Raji (cell line): ENCODE data around the gene IRF2BP2.
A peak's percentile ranks its signal among the peaks of the same experiment; 100 is the strongest.

Experiments
- POLR2A ChIP-seq: IDR thresholded peaks from 2 replicates; pipeline ENCODE4 v1.6.1; 2011; ENCODE audit warnings: low read depth, low read length, control low read depth; ENCODE audit not compliant: insufficient read depth

Gene IRF2BP2

GRCh38 chr1:234608911-234609690 lies 877 bp downstream of the IRF2BP2 start:
- 0 out of 2 replicates have a peak, but pooled peaks have one; percentile 15 for TF ChIP-seq POLR2A

GRCh38 chr1:234608025-234608910 lies 1.7 kb downstream of the IRF2BP2 start:
- peak; percentile 49; the same call in 1 of the 2 replicates for TF ChIP-seq POLR2A

GRCh38 chr1:234607109-234608024 lies 2.6 kb downstream of the IRF2BP2 start:
- no peak for TF ChIP-seq POLR2A

- no peak for TF ChIP-seq POLR2A
These were observed 3.2 kb downstream of the IRF2BP2 start for GRCh38 chr1:234606784-234607108.

GRCh38 chr1:234605983-234606783 lies 3.8 kb downstream of the IRF2BP2 start:
- no peak for TF ChIP-seq POLR2A

- TF ChIP-seq POLR2A = no peak
These were observed 4.5 kb downstream of the IRF2BP2 start for GRCh38 chr1:234605399-234605982.

GRCh38 chr1:234604495-234605398 lies 5.2 kb downstream of the IRF2BP2 start:
- no peak for TF ChIP-seq POLR2A

GRCh38 chr1:234603221-234604204 lies 6.5 kb downstream of the IRF2BP2 start:
- TF ChIP-seq POLR2A = no peak

- no peak for TF ChIP-seq POLR2A
These were observed 7.4 kb downstream of the IRF2BP2 start for GRCh38 chr1:234602334-234603220.

GRCh38 chr1:234601301-234602017 lies 8.5 kb downstream of the IRF2BP2 start:
- no peak for TF ChIP-seq POLR2A
